Measurements from ENCODE around the gene RNF121. TPM values are rescaled to one million over a fixed set of nuclear protein-coding genes. Genes with fewer than 3 reads are reported as not detected.

RNF121 gene
- total and polyA plus RNA-seq, 2 donors (not counting 1 experiment from before 2014, with no cell fraction given) = 31.7 to 56.0 TPM

- Mint-ChIP-seq H3K27me3 (no peaks in the 10 kb centered on the region), H3K4me3 (peak within 1 kb of the TSS; percentile 96), H3K9me3 (ENCODE audit: insufficient read depth) (no peaks in the 10 kb centered on the region), H3K4me1 (peaks cover 53% of the 10 kb centered on the region), H3K27ac (peak within 1 kb of the TSS; percentile 98)
- H3K4me2 ChIP-seq (replicated peaks; ENCODE audit: low read depth, low read length, poor library complexity, severe bottlenecking) = peak within 1 kb of the TSS; percentile 90
- POLR2A ChIA-PET = interaction anchor here (1.1 to 1.7 kb wide), 5 partner anchors 14 to 112 kb away, joined by 3 to 5 read pairs (median 4); partner anchors contain the start of gene IL18BP
- peak within 1 kb of the TSS; percentile 92 to 93 for H3K27ac ChIP-seq (ENCODE audit: low read length in 2 of 2)
- H4K20me1 ChIP-seq (ENCODE audit: control insufficient read depth, insufficient read depth, low read length, poor library complexity, severe bottlenecking) = no peaks in the 10 kb centered on the region
- no peaks in the 10 kb centered on the region for H3K27me3 ChIP-seq (replicated peaks in 1 of 4; ENCODE audit: control extremely low read depth in 1 of 4, control insufficient read depth in 3 of 4, insufficient read depth in 4 of 4, low read length in 3 of 4)
- peak within 1 kb of the TSS; percentile 99 for H2AFZ ChIP-seq (ENCODE audit: insufficient read depth, low read depth, low read length, poor library complexity, severe bottlenecking)
- peaks cover 31 to 38% of the 10 kb centered on the region in 2 donors for H3K4me1 ChIP-seq (ENCODE audit: control insufficient read depth in 2 of 2, insufficient read depth in 2 of 2, low read length in 2 of 2)
- no peaks in the 10 kb centered on the region for H3K9me3 ChIP-seq (ENCODE audit: control extremely low read depth in 1 of 3, control insufficient read depth in 2 of 3, insufficient read depth in 1 of 3, low read length in 2 of 3)
- CTCF ChIA-PET = interaction anchor here (0.7 to 2.3 kb wide), 9 partner anchors 8 to 295 kb away, joined by 3 to 11 read pairs (median 4); no protein-coding TSS in a partner anchor
- peak within 1 kb of the TSS; percentile 89 to 100 (median 99) for H3K4me3 ChIP-seq (ENCODE audit: control extremely low read depth in 1 of 5, extremely low read depth in 1 of 5, insufficient read depth in 1 of 5, low read depth in 2 of 5, low read length in 4 of 5)
- peaks cover 0 to 5% of the 10 kb centered on the region in 2 experiments for H3K36me3 ChIP-seq (replicated peaks in 1 of 2; ENCODE audit: control extremely low read depth in 1 of 2, control insufficient read depth in 1 of 2, extremely low read depth in 1 of 2, insufficient read depth in 2 of 2, low read length in 1 of 2)
- TF ChIP-seq CTCF (IDR thresholded peaks at IDR 0.05) = no peak
- no peak for TF ChIP-seq EZH2 (IDR thresholded peaks at IDR 0.05; ENCODE audit: borderline replicate concordance, insufficient read depth, low read depth, low read length, poor library complexity, severe bottlenecking)
- DNase-seq (no peak), ATAC-seq (ENCODE audit: low read depth) (peak; percentile 78)
- H3K9ac ChIP-seq (ENCODE audit: low read length) = peak within 1 kb of the TSS; percentile 89
- intact Hi-C loops (cut with micrococcal nuclease) = loop anchor here (1.0 to 5.0 kb wide), 6 partner anchors 49 to 506 kb away; partner anchors contain the start of genes CLPB, LAMTOR1, LRRC51 and NUMA1
- WGBS (ENCODE audit: insufficient coverage) = under 1% methylated on average over 35 of the region's 40 CpGs
- peaks cover 71% of the 10 kb centered on the region for H3K79me2 ChIP-seq (ENCODE audit: control insufficient read depth, insufficient read depth, low read length)
Observed at GRCh38 chr11:71927820-71928736, 768 bp upstream of the RNF121 start, which contains the start of gene XNDC1N. Gene XNDC1N, minus strand, starts transcription at chr11:71928594. Its CDS starts 5,241 bp downstream, at chr11:71923353.
